Measurements from ENCODE around the gene DENND5A.
"Not testable (repeated sequence)": the region's sequence is repeated elsewhere in the genome, so short reads cannot be mapped to it uniquely, and the experiment has no call there.

The DENND5A gene

DNA sequence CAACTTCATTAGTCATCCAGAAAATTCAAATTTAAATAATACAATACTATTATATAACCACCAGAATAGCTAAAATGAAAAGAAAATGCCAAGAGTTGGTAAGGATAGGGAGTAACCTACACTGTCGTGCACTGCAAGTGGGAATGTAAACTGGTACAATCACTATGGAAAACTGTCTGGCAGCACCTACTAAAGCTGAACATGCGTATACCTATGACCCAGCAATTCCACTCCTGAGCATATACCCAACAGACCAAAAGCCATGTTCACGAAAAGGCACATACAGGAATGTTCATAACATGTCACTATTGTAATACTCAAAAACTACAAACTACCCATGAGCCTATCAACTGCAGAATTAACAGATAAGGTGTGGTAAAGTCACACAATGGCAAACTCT is 32.7 kb downstream of the DENND5A start:
- peaks cover 17% of the 10 kb centered on the region for H3K9me3 ChIP-seq (ENCODE audit: control insufficient read depth, insufficient read depth, low read depth, low read length)
- no peak overlapping the region for H3K4me3 ChIP-seq (ENCODE audit: low read depth, low read length)
- peaks cover 44% of the 10 kb centered on the region for H3K4me1 ChIP-seq (ENCODE audit: control insufficient read depth, insufficient read depth, low read length)
- H3K9ac ChIP-seq (ENCODE audit: low read length) = no peak overlapping the region
- H3K27me3 ChIP-seq (ENCODE audit: control insufficient read depth, insufficient read depth, low read length) = no peaks in the 10 kb centered on the region; the same call in 1 of the 2 replicates
- H3K27ac ChIP-seq (ENCODE audit: low read depth, low read length) = no peak overlapping the region
- peaks cover 4% of the 10 kb centered on the region; the same call in 1 of the 2 replicates for H3K36me3 ChIP-seq (ENCODE audit: control insufficient read depth, insufficient read depth, low read length)

- no peaks in the 10 kb centered on the region; the same call in 1 of the 2 replicates for H3K27me3 ChIP-seq (ENCODE audit: control insufficient read depth, insufficient read depth, low read length)
- peaks cover 17% of the 10 kb centered on the region for H3K9me3 ChIP-seq (ENCODE audit: control insufficient read depth, insufficient read depth, low read depth, low read length)
- no peak overlapping the region; the same call in 1 of the 2 replicates for H3K27ac ChIP-seq (ENCODE audit: low read depth, low read length)
- H3K4me3 ChIP-seq (ENCODE audit: low read depth, low read length) = peak overlapping the region; percentile 45
- H3K4me1 ChIP-seq (ENCODE audit: control insufficient read depth, insufficient read depth, low read length) = peaks cover 44% of the 10 kb centered on the region
- no peak overlapping the region for H3K9ac ChIP-seq (ENCODE audit: low read length)
- H3K36me3 ChIP-seq (ENCODE audit: control insufficient read depth, insufficient read depth, low read length) = peaks cover 4% of the 10 kb centered on the region; the same call in 1 of the 2 replicates
Measured at GRCh38 chr11:9231848-9232177, 33.3 kb downstream of the DENND5A start.

- H3K4me1 ChIP-seq (ENCODE audit: control insufficient read depth, insufficient read depth, low read length) = peaks cover 44% of the 10 kb centered on the region
- peak overlapping the region; percentile 49 for H3K9ac ChIP-seq (ENCODE audit: low read length)
- H3K27me3 ChIP-seq (ENCODE audit: control insufficient read depth, insufficient read depth, low read length) = no peaks in the 10 kb centered on the region; the same call in 1 of the 2 replicates
- peaks cover 10% of the 10 kb centered on the region for H3K9me3 ChIP-seq (ENCODE audit: control insufficient read depth, insufficient read depth, low read depth, low read length)
- H3K27ac ChIP-seq (ENCODE audit: low read depth, low read length) = peak overlapping the region; percentile 13; the same call in 1 of the 2 replicates
- H3K36me3 ChIP-seq (ENCODE audit: control insufficient read depth, insufficient read depth, low read length) = no peaks in the 10 kb centered on the region
- peak overlapping the region; percentile 9; the same call in 1 of the 2 replicates for H3K4me3 ChIP-seq (ENCODE audit: low read depth, low read length)
Measured at GRCh38 chr11:9230296-9230695, 34.9 kb downstream of the DENND5A start.

GRCh38 chr11:9228091-9228490 is 37.1 kb downstream of the DENND5A start:
- Histone ChIP-seq H3K4me3 (ENCODE audit: low read depth, low read length) (no peak overlapping the region), H3K36me3 (ENCODE audit: control insufficient read depth, insufficient read depth, low read length) (no peaks in the 10 kb centered on the region), H3K9me3 (ENCODE audit: control insufficient read depth, insufficient read depth, low read depth, low read length) (no peaks in the 10 kb centered on the region), H3K4me1 (ENCODE audit: control insufficient read depth, insufficient read depth, low read length) (peaks cover 44% of the 10 kb centered on the region), H3K9ac (ENCODE audit: low read length) (no peak overlapping the region), H3K27ac (ENCODE audit: low read depth, low read length) (no peak overlapping the region), H3K27me3 (ENCODE audit: control insufficient read depth, insufficient read depth, low read length) (no peaks in the 10 kb centered on the region; the same call in 1 of the 2 replicates)

DNA sequence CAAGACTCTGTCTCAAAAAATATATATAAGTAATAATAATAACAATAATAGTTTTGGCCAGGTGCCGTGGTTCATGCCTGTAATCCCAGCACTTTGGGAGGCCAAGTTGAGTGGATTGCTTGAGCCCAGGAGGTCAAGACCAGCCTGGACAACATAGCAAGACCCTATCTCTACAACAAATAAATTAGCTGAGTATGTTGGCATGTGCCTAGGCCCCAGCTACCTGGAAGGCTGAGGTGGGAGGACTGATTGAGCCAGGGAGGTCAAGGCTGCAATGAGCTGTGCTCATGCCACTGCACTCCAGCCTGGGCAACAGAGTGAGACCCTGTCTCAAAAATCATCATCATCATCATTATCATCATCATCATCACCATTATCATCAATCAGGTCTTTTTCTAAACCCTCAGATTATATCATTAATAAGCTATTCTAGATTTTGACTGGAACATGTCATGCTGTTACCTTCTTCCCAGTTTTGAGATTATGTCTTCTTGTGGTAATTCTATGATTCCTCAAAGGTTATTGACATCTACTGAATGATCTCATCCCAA is 39.3 kb downstream of the DENND5A start:
- Histone ChIP-seq H3K4me3 (ENCODE audit: low read depth, low read length) (no peak overlapping the region), H3K9ac (ENCODE audit: low read length) (no peak overlapping the region), H3K27ac (ENCODE audit: low read depth, low read length) (no peak overlapping the region), H3K36me3 (ENCODE audit: control insufficient read depth, insufficient read depth, low read length) (no peaks in the 10 kb centered on the region), H3K4me1 (ENCODE audit: control insufficient read depth, insufficient read depth, low read length) (peaks cover 26% of the 10 kb centered on the region), H3K27me3 (ENCODE audit: control insufficient read depth, insufficient read depth, low read length) (no peaks in the 10 kb centered on the region; the same call in 1 of the 2 replicates), H3K9me3 (ENCODE audit: control insufficient read depth, insufficient read depth, low read depth, low read length) (no peaks in the 10 kb centered on the region)

- no peaks in the 10 kb centered on the region for H3K4me1 ChIP-seq (ENCODE audit: control insufficient read depth, insufficient read depth, low read length)
- no peak overlapping the region for H3K4me3 ChIP-seq (ENCODE audit: low read depth, low read length)
- H3K9me3 ChIP-seq (ENCODE audit: control insufficient read depth, insufficient read depth, low read depth, low read length) = no peaks in the 10 kb centered on the region
- no peak overlapping the region for H3K27ac ChIP-seq (ENCODE audit: low read depth, low read length)
- H3K36me3 ChIP-seq (ENCODE audit: control insufficient read depth, insufficient read depth, low read length) = no peaks in the 10 kb centered on the region
- H3K27me3 ChIP-seq (ENCODE audit: control insufficient read depth, insufficient read depth, low read length) = no peaks in the 10 kb centered on the region
- H3K9ac ChIP-seq (ENCODE audit: low read length) = no peak overlapping the region
Measured at GRCh38 chr11:9222654-9223053, 42.5 kb downstream of the DENND5A start.

DNA sequence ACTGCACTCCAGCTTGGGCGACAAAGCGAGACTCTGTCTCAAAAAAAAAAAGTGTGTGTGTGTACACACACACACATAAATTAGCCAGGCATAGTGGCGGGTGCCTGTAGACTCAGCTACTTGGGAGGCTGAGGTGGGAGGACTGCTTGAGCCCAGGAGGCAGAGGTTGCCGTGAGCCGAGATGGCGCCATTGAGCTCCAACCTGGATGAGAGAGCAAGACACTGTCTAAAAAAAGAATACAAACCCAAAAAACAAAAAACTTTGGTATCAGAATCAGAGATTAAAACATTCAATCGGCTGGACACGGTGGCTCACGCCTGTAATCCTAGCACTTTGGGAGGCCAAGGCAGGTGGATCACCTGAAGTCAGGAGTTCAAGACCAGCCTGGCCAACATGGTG is 44.3 kb downstream of the DENND5A start:
- not testable (repeated sequence) for H3K27ac ChIP-seq (ENCODE audit: low read depth, low read length); H3K4me1 ChIP-seq (ENCODE audit: control insufficient read depth, insufficient read depth, low read length); H3K27me3 ChIP-seq (ENCODE audit: control insufficient read depth, insufficient read depth, low read length); H3K9me3 ChIP-seq (ENCODE audit: control insufficient read depth, insufficient read depth, low read depth, low read length); H3K9ac ChIP-seq (ENCODE audit: low read length); H3K4me3 ChIP-seq (ENCODE audit: low read depth, low read length); H3K36me3 ChIP-seq (ENCODE audit: control insufficient read depth, insufficient read depth, low read length)

DNA sequence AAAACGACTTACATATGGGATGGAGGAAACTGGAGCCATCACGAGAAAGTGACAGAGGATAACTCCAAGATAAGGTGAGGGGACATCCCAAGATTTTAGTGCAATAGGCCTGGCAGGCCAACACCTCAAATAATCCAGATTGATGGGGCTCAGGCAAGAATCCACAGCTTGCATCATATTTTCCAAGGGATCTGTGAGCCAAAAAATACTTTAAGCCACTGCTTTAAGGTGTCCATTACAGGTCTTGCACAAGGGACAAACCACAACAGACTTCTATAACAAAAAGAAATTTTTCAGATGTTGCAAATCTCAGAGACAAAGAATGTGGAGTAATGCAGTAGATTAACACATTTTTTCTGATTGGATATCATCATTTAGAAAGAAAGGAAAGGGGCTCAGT is 45.6 kb downstream of the DENND5A start:
- Histone ChIP-seq H3K4me3 (ENCODE audit: low read depth, low read length) (no peak overlapping the region), H3K27me3 (ENCODE audit: control insufficient read depth, insufficient read depth, low read length) (no peaks in the 10 kb centered on the region), H3K4me1 (ENCODE audit: control insufficient read depth, insufficient read depth, low read length) (peaks cover 17% of the 10 kb centered on the region), H3K27ac (ENCODE audit: low read depth, low read length) (no peak overlapping the region), H3K9me3 (ENCODE audit: control insufficient read depth, insufficient read depth, low read depth, low read length) (no peaks in the 10 kb centered on the region), H3K36me3 (ENCODE audit: control insufficient read depth, insufficient read depth, low read length) (no peaks in the 10 kb centered on the region), H3K9ac (ENCODE audit: low read length) (no peak overlapping the region)

- Histone ChIP-seq H3K27me3 (ENCODE audit: control insufficient read depth, insufficient read depth, low read length) (no peaks in the 10 kb centered on the region), H3K9ac (ENCODE audit: low read length) (no peak overlapping the region), H3K4me1 (ENCODE audit: control insufficient read depth, insufficient read depth, low read length) (peaks cover 17% of the 10 kb centered on the region), H3K4me3 (ENCODE audit: low read depth, low read length) (no peak overlapping the region), H3K27ac (ENCODE audit: low read depth, low read length) (no peak overlapping the region), H3K9me3 (ENCODE audit: control insufficient read depth, insufficient read depth, low read depth, low read length) (no peaks in the 10 kb centered on the region), H3K36me3 (ENCODE audit: control insufficient read depth, insufficient read depth, low read length) (no peaks in the 10 kb centered on the region)
Measured at GRCh38 chr11:9219115-9219514, 46.0 kb downstream of the DENND5A start.

DNA sequence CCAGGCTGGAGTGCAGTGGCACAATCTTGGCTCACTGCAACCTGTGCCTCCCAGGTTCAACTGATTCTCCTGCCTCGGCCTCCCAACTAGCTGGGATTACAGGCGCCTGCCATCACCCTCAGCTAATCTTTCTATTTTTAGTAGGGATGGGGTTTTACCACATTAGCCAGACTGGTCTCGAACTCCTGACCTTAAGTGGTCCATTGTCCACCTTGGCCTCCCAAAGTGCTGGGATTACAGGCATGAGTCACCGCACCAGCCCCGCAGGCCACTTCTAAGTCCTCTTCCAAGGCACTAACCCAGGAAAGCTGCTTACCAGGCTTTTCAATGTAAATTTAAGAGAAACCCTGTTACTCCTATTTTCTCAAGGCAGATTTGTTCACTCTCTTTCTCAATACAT is 50.4 kb downstream of the DENND5A start:
- Histone ChIP-seq H3K9ac (ENCODE audit: low read length) (no peak overlapping the region), H3K4me1 (ENCODE audit: control insufficient read depth, insufficient read depth, low read length) (peaks cover 17% of the 10 kb centered on the region), H3K9me3 (ENCODE audit: control insufficient read depth, insufficient read depth, low read depth, low read length) (no peaks in the 10 kb centered on the region), H3K27ac (ENCODE audit: low read depth, low read length) (peak overlapping the region; percentile 24; the same call in 1 of the 2 replicates), H3K4me3 (ENCODE audit: low read depth, low read length) (no peak overlapping the region), H3K27me3 (ENCODE audit: control insufficient read depth, insufficient read depth, low read length) (no peaks in the 10 kb centered on the region), H3K36me3 (ENCODE audit: control insufficient read depth, insufficient read depth, low read length) (no peaks in the 10 kb centered on the region)

- Histone ChIP-seq H3K27ac (ENCODE audit: low read depth, low read length) (peak overlapping the region; percentile 66; the same call in 1 of the 2 replicates), H3K36me3 (ENCODE audit: control insufficient read depth, insufficient read depth, low read length) (peaks cover under 1% of the 10 kb centered on the region; the same call in 1 of the 2 replicates), H3K9ac (ENCODE audit: low read length) (no peak overlapping the region), H3K27me3 (ENCODE audit: control insufficient read depth, insufficient read depth, low read length) (no peaks in the 10 kb centered on the region), H3K4me3 (ENCODE audit: low read depth, low read length) (no peak overlapping the region), H3K4me1 (ENCODE audit: control insufficient read depth, insufficient read depth, low read length) (peaks cover 22% of the 10 kb centered on the region), H3K9me3 (ENCODE audit: control insufficient read depth, insufficient read depth, low read depth, low read length) (no peaks in the 10 kb centered on the region)
Measured at GRCh38 chr11:9211322-9211721, 53.8 kb downstream of the DENND5A start.

Measured in HUES6 (cell line).